ENCODE data around the gene RENBP.
A peak's percentile ranks its signal among the peaks of the same experiment; 100 is the strongest.

DNA sequence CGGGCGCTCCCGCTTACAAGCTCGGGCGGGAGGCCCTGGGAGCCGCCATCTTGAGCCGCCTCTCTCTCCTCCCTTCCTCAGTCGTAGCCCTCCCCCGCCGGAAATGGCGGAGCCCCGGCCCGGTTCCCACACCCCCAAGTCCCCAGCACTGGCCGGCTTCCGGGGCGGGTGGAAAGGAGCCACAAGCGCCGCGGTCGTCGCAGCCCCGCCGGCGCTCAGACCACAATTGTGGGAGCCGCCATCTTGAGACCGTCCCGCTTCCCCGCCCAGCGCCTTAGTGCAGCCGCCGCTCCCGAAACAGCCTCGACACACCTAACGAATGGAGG, 26.6 kb upstream of the RENBP start:
- TF ChIP-seq, protein P1, sequence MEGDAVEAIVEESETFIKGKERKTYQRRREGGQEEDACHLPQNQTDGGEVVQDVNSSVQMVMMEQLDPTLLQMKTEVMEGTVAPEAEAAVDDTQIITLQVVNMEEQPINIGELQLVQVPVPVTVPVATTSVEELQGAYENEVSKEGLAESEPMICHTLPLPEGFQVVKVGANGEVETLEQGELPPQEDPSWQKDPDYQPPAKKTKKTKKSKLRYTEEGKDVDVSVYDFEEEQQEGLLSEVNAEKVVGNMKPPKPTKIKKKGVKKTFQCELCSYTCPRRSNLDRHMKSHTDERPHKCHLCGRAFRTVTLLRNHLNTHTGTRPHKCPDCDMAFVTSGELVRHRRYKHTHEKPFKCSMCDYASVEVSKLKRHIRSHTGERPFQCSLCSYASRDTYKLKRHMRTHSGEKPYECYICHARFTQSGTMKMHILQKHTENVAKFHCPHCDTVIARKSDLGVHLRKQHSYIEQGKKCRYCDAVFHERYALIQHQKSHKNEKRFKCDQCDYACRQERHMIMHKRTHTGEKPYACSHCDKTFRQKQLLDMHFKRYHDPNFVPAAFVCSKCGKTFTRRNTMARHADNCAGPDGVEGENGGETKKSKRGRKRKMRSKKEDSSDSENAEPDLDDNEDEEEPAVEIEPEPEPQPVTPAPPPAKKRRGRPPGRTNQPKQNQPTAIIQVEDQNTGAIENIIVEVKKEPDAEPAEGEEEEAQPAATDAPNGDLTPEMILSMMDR (IDR thresholded peaks at IDR 0.05), result no peak
- TF ChIP-seq POLR2A (IDR thresholded peaks at IDR 0.05), result peak; percentile 38 to 78 (median 75)

All from body of pancreas (tissue), 4 donors.